GM10266 (cell line): Measurements from ENCODE around the gene KIAA1958.

Experiments
- DNase-seq: peaks from one replicate; pipeline ENCODE4 v3.0.0; 2012; ENCODE audit errors: extremely low spot score
- TF ChIP-seq, protein P1 (sequence below): IDR thresholded peaks from 2 replicates; pipeline ENCODE4 v1.5.1; 2012; ENCODE audit warnings: mild to moderate bottlenecking, low read depth; ENCODE audit not compliant: control insufficient read depth, insufficient read depth; ENCODE audit errors: missing control alignments

The KIAA1958 gene

DNA sequence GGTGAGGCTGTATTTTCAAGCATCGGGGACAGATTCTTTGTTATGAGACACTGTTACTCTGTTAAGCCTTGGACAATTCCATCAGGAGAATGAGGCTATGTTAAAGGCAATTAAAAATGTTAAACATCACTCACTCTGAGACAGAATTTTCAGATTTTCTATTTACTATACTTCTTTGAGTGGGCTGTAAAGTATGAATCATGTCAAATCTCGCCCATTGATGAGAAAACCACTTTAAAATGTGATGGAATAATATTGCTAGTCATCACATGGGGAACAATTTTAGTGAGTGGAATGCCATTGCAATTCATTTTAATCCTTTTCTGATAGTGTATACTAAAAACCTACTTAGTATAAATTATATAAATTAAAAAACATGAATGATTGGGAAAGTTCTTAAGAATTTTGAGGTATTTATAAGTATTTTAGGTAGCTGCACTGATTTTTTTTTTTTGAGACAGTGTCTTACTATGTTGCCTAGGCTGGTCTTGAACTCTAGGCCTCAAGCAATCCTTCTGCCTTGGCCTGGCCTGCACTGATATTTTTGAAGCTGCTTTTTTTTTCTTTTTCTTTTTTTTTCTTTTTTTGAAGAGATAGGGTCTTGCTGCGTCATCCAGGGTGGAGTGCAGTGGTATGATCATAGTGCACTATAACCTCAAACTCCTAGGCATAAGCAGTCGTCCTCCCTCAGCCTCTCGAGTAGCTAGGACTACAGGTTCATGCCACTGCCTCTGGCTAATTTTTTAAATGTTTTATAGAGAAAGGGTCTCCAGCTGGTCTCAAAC is 73.2 kb downstream of the KIAA1958 start:
- DNase-seq, result no peak
- TF ChIP-seq, protein P1, sequence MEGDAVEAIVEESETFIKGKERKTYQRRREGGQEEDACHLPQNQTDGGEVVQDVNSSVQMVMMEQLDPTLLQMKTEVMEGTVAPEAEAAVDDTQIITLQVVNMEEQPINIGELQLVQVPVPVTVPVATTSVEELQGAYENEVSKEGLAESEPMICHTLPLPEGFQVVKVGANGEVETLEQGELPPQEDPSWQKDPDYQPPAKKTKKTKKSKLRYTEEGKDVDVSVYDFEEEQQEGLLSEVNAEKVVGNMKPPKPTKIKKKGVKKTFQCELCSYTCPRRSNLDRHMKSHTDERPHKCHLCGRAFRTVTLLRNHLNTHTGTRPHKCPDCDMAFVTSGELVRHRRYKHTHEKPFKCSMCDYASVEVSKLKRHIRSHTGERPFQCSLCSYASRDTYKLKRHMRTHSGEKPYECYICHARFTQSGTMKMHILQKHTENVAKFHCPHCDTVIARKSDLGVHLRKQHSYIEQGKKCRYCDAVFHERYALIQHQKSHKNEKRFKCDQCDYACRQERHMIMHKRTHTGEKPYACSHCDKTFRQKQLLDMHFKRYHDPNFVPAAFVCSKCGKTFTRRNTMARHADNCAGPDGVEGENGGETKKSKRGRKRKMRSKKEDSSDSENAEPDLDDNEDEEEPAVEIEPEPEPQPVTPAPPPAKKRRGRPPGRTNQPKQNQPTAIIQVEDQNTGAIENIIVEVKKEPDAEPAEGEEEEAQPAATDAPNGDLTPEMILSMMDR, result no peak

DNA sequence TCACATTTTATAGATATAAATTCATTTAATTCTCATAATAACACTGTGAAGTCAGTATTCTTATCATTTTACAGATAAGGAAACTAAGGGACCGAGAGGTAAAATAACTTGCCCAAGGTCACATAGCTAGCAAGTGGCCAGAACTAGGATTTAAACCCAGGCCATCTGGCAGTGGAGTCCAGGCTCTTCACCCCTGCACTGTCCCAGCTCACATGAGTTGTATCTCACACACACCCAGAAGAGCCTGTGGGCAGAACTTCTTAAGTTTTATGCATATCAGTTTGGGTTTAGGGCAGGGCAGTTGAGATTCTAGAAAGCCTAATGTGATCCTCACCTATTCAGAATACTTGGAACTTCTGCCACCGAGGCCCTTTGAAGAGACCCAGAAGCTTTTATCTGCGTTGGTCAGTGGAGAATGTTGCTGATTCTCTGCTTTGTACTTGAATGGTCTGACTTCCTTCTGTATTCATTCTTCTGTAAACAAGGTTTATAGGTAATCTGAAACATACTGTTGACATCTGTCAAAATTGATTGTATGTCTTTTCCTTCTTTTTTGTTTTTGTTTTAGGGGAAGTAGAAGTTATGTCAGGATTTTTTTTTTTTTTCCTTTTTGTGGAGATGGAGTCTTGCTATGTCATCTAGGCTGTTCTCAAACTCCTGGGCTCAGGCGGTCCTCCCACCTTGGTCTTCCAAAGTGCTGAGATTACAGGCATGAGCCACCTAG is 75.8 kb downstream of the KIAA1958 start:
- TF ChIP-seq, protein P1, result no peak

DNA sequence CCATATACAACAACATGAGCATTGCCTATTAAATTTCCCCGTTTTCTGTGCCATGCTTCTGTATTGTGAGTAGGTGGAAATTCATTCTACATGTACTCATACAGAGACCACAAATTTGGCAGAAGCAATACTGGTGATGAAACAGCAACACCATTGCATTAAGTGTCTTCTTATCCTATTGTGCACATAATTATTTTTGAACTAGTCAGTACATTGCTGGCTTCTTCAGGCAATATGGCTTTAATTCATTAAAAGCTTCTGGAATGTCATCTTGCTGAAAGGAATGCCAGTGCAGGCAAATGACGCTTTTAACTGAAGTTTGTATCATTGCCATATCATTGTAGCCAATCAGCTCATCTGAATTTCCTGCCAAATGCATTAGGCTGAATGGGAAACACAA is 82.6 kb downstream of the KIAA1958 start:
- TF ChIP-seq, protein P1, result no peak
- no peak for DNase-seq

More for the DNA sequence above, 75.8 kb downstream of the KIAA1958 start:
- DNase-seq, result no peak

DNA sequence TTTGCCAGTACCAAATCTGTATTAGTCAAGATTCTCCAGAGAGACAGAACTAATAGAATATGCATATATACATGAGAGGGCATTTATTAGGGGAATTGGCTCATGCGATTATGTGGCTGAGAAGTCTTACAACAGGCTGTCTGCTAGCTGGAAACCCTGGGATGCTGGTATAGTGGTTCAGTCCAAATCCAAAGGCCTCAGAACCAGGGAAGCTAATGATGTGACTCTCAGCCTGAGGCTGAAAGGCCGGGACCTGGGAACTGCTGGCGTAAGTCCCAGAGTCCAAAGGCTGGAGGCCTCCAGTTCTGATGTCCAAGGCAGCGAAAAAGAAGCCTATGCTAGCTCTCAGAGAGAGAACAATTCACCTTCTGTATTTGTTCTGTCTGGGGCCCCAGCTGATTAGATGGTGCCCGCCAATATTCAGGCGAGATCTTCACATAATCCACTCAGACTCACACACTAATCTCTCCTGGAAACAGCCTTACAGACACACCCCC is 84.1 kb downstream of the KIAA1958 start:
- TF ChIP-seq, protein P1, result no peak
- no peak for DNase-seq

DNA sequence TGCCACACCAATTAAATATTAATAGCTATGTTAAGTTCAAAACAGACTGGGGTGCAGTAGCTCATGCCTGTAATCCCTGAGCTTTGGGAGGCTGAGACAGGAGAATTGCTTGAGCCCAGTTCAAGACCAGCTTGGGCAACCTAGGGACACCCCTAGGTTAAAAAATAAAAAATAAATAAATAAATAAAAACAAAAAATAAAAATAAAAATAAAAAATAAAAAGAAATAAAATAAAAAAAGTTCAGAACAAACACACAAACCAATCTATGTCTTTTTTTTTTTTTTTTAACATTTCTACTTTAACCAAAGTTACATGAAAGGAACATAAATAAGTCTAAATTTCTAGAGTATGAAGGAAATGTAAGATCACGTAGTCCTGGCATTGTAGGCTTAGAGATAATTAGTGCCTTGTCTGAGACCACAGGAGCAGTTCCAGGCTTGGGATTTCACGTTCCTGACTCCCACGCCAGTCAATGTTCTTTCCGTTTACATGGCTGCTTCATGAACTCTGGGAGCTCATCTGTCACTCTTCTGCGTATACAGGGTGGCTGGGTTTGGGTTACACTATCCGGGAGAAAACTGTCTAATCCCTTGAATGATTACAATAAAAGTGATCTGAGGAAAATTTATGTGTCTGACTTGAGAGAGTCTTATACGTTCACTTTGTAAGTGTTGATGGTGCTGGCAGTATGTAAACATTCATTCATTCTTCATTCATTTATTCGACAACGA is 85.2 kb downstream of the KIAA1958 start:
- no peak for DNase-seq
- TF ChIP-seq, protein P1, result no peak

DNA sequence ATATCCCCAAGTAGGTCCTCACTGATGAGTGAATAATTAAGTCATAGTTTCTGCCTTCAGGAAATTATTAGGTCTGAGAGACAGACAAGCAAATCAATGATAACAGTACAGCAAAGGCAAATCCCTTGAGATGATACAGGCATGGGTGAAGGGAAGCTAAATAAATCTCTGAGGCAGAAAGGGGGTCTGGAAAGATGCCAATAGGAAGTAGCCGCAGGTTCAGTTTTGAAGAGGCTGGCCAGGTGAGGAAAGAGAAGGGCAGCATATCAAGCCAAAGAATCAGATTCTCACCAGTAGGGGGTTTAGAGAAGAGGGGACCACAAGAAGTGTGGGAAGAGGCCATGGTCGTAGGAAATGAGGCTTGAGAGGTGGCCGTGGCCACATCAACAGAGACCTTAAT is 85.8 kb downstream of the KIAA1958 start:
- TF ChIP-seq, protein P1, result no peak
- DNase-seq, result no peak

DNA sequence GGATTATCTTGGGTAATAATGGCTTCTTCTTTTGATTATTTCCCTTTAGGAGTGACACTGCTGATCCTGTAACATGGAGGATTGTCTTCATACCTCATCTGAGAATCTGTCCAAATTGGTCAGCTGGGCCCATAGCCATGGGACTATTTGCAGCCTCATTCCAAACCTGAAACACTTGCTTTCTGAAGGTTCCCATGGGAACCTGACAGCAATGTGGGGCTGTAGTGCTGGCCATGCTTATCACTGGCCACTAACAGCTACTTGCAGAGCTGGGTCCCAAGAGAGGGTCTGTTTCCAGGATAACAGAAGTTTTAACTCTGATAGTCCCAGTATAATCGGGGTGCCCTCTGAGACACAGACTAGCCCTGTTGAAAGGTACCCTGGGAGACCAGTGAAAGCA is 87.4 kb downstream of the KIAA1958 start:
- no peak for DNase-seq
- TF ChIP-seq, protein P1, result no peak
